Measurements from ENCODE around the gene PXDC1.

PXDC1 gene

GRCh38 chr6:3734023-3734422, 17.5 kb downstream of the PXDC1 start:
- H3K4me3 Mint-ChIP-seq: no peak overlapping the region
- no peak for TF ChIP-seq CTCF (IDR thresholded peaks at IDR 0.05)
- peaks cover 35% of the 10 kb centered on the region for H3K36me3 Mint-ChIP-seq (ENCODE audit: low read depth)
- H3K4me1 Mint-ChIP-seq: peaks cover 25% of the 10 kb centered on the region
- peaks cover 24% of the 10 kb centered on the region for H3K9me3 Mint-ChIP-seq
- H3K27me3 Mint-ChIP-seq (ENCODE audit: low read depth, poor library complexity): peaks cover 10% of the 10 kb centered on the region
- H3K27ac Mint-ChIP-seq: no peak overlapping the region
- DNase-seq: no peak

GRCh38 chr6:3733321-3733925, 18.1 kb downstream of the PXDC1 start:
- Mint-ChIP-seq H3K27ac (no peak overlapping the region), H3K9me3 (peaks cover 24% of the 10 kb centered on the region), H3K27me3 (ENCODE audit: low read depth, poor library complexity) (peaks cover 11% of the 10 kb centered on the region), H3K4me3 (no peak overlapping the region), H3K4me1 (peaks cover 25% of the 10 kb centered on the region), H3K36me3 (ENCODE audit: low read depth) (peaks cover 35% of the 10 kb centered on the region)
- TF ChIP-seq CTCF (IDR thresholded peaks at IDR 0.05): no peak
- no peak for DNase-seq

GRCh38 chr6:3732345-3733141, 19.0 kb downstream of the PXDC1 start:
- Mint-ChIP-seq H3K27me3 (ENCODE audit: low read depth, poor library complexity) (peaks cover 11% of the 10 kb centered on the region), H3K4me1 (peaks cover 30% of the 10 kb centered on the region), H3K36me3 (ENCODE audit: low read depth) (peaks cover 32% of the 10 kb centered on the region), H3K27ac (no peak overlapping the region), H3K9me3 (peaks cover 24% of the 10 kb centered on the region), H3K4me3 (no peak overlapping the region)
- DNase-seq: peak; percentile 81
- peak; percentile 95 for TF ChIP-seq CTCF (IDR thresholded peaks at IDR 0.05)

GRCh38 chr6:3731700-3732099, 19.8 kb downstream of the PXDC1 start:
- Mint-ChIP-seq H3K36me3 (ENCODE audit: low read depth) (peaks cover 25% of the 10 kb centered on the region), H3K4me1 (peaks cover 34% of the 10 kb centered on the region), H3K27ac (no peak overlapping the region), H3K4me3 (no peak overlapping the region), H3K27me3 (ENCODE audit: low read depth, poor library complexity) (peaks cover 13% of the 10 kb centered on the region), H3K9me3 (peaks cover 24% of the 10 kb centered on the region)
- no peak for DNase-seq
- no peak for TF ChIP-seq CTCF (IDR thresholded peaks at IDR 0.05)

DNA sequence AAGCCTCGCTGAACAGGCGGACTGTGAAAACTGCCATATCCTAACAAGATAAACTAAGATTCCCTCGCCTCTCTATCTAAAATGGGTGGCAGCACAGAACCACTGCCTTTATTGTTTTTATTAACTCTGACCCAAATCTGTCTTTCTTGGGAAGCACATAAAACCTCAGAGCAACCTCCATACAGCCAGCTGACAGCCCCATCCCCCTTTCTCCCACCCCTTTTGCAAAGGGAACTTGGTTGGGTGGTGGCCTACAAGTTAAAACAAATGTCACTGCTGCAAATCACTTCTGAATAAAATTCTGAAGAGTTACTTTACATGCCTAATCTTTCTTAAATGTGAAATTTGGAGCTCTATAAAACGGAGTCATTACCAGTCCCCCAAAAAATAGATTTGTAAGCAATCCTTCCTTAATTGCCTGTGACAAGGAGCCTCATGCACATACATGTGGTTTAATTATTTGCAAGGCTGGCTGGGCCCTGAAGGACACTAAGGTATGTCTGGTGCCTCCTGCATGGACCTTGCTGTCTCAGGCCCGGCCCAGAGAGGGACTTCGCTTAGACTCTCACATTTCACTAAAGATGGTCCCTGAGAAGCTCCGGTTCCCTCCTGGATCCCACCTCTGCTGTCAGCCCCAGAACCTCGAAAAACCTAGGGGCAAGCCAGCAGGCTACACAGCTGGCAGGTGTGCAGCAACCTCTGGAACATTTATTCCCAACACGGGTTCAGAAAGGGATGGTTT, 21.7 kb downstream of the PXDC1 start:
- no peak for DNase-seq

More for the DNA sequence above, 21.7 kb downstream of the PXDC1 start:
- Mint-ChIP-seq H3K27ac (no peak overlapping the region), H3K27me3 (ENCODE audit: low read depth, poor library complexity) (peaks cover 13% of the 10 kb centered on the region), H3K4me1 (peaks cover 46% of the 10 kb centered on the region), H3K9me3 (peaks cover 6% of the 10 kb centered on the region), H3K4me3 (no peak overlapping the region), H3K36me3 (ENCODE audit: low read depth) (peaks cover 6% of the 10 kb centered on the region)
- no peak for TF ChIP-seq CTCF (IDR thresholded peaks at IDR 0.05)

All from nephron progenitor cell (in vitro differentiated cells).